ENCODE measurements around the gene ADAMTS12.

Gene ADAMTS12

DNA sequence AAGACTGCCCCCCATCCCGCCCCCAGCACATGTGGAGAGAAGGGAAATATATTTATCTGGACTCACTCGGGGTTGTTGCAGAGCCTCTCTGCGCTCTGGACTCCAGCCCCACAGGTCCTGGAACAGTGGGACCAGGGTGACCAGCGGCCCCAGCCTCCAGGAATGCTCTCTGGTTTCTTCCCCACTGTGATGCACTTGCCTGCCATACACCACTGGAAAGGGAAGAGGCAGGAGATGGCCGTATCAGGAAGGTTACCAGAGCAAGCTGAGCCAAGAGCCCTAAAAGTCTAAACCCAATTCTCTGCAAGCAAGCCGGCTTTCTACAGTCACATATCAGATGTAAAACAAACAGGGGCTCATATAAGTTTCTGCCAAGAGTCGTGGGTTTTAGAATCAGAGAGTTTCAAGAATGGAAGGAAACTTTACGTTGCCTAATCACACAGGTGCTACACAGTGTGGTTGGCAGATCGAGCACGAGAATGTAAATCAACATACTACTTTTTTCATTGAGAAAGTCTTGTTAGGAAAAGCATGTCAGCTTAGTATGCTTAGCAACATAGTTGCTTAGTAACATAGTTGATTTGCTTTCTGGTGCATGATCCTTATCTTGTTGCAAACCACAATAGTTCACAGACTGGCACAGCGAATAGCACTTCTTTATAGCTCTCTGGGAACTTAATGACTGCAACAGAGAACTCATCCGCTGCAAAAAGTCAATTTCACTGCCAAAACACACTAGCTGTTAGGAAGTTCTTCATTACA, 249.9 kb downstream of the ADAMTS12 start:
- no peak for DNase-seq

DNA sequence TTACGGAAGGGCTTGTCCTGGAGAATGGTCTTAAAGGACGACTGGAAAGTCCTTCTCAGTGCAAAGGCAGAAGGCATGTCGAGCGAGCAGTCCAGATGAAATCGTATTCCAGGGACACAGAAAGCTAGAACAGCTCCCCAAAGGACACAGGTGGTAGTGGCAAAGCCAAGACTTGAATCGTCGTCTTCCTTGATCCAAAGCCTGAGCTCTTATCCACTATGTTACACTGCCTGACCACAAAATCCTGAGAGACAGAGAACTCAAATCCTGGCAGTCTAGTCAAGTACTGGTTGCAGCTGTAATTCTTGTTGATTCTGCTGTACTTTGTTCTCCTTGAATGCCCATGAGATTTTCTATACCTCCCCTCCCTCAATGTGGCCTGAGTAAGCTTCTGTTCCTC, 252.3 kb downstream of the ADAMTS12 start:
- no peak for DNase-seq

DNA sequence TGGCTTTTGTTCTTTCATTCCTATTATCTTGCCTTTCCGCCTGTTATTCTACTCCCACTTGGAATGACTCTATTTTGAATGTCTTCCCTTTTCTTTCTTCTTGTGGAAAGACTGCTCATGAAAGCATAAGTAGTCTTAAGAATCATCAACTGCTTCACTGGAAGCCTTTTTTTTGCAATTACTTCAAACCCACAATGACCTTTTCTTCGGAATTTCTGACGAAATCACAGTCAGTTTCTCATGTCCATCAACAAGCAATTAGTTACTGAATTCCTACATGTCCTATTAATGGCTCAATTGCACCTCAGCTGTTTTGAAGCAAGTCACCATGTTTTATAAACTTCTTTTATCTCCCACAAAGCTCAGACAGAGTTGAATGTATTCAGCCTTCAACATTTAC, 254.8 kb downstream of the ADAMTS12 start:
- DNase-seq, result no peak

DNA sequence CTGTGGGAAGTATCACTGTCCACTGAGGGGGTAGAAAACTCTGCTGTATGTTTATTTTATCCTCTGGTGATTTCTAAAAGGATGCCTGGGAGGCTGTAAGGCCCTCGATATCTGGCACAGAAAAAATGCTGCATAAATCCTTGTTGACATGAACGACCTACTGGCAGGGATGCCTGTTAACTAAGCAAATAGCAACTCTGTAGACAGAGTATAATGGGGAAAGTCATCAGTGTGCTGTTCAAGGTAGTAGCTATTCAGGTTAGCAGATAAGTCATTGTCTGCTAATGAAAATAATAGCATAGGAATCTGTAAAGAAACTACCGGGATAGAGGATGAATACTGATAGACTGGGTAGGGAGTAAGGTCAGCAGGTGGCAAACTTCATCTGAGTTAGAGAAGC, 256.2 kb downstream of the ADAMTS12 start:
- DNase-seq, result no peak

DNA sequence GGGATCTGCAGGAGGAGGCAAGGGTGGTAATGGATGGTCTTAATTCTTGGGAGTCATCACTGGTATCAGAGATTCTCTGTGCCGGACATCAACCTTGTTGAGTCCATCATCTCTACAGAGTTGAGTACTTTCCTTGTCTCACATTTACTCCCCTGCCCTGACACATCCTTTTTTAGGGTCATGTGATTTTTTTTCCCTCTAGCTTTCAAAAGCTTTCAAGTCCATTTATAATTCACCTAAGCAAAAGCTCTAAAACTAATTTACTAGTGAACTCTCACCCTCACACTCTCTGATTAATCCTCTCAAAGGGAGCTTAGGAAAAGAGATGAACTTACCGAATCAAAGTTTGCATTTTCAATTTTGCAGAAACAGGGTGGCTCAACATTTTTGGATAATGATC, 258.1 kb downstream of the ADAMTS12 start:
- no peak for DNase-seq

DNA sequence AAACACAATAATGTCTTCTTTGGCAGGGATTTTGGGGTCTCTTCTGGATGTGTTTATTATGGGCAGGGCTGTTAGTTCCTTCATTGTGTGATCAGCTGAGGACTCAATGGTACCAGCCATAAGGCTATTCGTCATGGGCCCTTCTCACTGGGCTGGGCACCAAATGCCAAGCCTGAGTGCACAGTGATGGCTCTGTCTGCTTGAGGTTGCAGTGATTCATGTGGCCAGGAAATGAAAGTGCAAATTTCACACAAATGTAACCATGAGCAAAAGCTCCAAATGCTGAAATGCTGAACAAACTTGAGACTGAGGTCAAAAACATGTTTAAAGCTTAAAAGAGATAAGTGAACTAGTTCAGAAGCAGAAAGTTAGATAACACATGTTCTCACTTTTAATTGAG, 260.0 kb downstream of the ADAMTS12 start:
- no peak for DNase-seq

GRCh38 chr5:33631139-33631538, 260.7 kb downstream of the ADAMTS12 start:
- no peak for DNase-seq

- no peak for DNase-seq
These were observed 261.8 kb downstream of the ADAMTS12 start for GRCh38 chr5:33629999-33630398.

DNA sequence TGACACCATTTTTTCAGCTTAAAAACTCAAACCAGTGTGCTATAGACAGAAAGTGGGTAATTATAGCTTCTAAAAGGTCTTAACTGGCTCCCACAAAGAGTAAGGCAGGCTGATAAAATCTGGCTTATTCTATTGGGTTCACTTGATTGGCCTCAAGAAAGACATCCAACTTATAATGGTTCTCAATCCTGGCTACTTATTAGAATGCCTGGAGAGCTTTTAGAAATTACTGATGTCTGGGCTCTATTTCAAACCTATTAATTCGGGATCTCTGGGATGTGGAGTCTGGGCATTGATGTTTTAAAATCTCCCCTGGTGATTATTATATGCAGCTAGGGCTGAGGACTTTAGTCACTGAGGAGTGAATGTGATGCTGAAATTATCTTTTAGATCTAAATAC, 263.0 kb downstream of the ADAMTS12 start:
- DNase-seq, result no peak

DNA sequence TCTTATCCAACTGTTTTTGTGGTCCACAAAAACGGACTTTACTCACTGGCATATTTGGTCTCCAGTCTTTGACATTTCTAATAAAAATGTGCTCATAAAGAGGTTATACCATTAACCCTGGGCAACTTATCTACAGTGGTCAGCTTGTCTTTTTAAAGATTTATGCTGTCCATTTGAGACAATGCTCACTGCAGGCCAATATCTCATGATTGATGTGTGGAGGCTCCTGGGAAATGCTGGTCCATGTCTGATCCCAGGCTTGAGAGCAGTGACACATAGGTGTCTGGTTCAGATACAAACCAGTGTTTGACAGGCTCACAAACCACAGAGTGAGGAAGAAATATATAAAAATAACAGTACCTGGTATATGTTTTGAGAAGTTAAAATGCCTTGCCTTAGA, 270.3 kb downstream of the ADAMTS12 start:
- no peak for DNase-seq

- no peak for DNase-seq
These were observed 277.8 kb downstream of the ADAMTS12 start for GRCh38 chr5:33614039-33614438.

GRCh38 chr5:33612386-33612785, 279.4 kb downstream of the ADAMTS12 start:
- no peak for DNase-seq

- no peak for DNase-seq
These were observed 279.9 kb downstream of the ADAMTS12 start for GRCh38 chr5:33611877-33612276.

- no peak for DNase-seq
These were observed 283.3 kb downstream of the ADAMTS12 start for GRCh38 chr5:33608344-33609041.

DNA sequence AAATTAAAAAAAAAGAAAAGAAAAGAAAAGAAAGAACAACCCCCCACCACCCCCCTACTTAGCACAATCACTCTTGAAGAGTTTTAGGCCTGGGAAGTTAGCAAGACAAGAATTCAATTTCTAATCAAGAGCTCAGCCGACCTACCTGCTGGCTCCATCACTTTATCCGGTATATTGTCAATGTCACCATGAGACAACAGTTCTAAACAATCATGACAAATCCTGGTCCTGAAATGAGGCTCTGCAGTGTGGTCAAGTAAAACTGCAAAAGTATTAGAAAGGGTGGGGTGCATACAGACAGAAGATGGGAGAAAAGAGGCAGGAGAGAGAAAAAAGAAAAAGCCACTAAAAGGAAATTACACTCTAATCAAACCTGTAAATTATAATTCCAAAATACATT, 287.3 kb downstream of the ADAMTS12 start:
- no peak for DNase-seq

DNA sequence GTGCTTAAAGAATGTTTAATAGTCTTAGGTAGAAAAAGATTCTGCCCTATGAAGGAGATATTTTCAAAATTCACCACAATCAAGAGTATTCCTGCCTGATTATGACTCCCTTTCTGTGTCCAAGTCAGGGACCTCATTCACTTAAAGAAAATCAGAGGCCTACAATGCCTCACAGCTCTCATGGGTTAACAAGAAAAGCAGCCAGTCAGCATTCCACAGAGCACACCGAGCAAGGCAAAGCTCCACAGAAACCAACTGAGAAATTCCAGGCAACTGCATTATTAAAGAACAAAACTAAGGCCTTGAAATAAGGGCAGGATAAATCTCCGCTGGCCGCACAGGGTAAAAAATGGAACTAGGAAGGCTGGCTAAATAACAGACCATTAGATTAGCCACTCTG, 289.9 kb downstream of the ADAMTS12 start:
- no peak for DNase-seq

GRCh38 chr5:33595303-33595702, 296.5 kb downstream of the ADAMTS12 start:
- DNase-seq, result no peak

- DNase-seq, result no peak
These were observed 297.8 kb downstream of the ADAMTS12 start for GRCh38 chr5:33594006-33594405.

DNA sequence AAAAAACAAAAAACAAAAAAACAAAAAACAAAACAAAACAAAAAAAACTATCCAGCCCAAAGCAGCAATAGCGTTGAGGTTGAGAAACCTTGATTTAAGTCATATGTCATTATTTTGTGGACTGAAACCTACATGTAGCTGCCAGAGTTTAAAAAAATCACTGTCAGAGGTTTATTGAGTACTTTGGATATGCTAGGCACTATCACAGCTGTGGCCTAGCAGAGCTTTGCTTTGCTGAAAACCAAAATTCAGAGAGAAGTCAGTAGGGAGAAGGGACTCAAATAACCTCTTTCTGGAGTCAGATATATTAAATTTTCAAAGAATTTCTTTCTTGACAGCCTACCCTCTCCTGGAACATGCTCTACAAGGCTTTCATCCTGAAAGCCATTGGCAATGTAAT, 299.5 kb downstream of the ADAMTS12 start:
- no peak for DNase-seq

- no peak for DNase-seq
These were observed 303.0 kb downstream of the ADAMTS12 start for GRCh38 chr5:33588654-33589372.

DNA sequence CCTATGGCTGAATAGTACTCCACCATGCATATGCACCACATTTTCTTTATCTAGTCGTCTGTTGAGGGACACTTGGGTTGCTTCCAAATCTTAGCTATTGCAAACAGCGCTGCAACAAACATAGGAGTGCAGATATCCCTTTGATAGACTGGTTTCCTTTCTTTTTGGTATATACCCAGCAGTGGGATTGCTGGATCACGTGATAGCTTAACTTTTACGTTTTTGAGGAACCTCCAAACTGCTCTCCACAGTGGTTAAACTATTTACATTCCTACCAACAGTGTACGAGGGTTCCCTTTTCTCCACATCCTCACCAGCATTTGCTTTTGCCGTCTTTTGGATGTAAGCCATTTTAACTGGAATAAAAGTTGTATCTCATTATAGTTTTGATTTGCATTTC, 308.5 kb downstream of the ADAMTS12 start:
- DNase-seq, result no peak

DNA sequence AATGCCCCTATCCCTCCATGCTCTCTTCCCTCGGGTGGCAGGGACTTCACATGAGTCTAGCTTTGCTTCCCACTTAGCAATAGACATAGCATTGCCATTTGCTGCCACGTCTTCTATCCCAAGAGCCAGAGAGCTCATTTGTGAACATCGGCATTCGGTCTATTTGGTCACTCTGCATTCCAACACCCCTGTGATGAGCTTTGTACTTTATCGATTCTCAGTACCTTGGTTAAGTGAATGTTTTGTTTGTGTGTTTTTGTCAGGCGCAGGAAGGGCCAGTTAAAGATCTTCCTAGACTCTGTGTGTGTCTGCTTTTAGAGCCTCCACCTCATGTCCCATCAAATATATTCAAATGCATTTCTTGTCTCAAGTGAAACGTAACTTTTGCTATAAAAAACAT, 309.4 kb downstream of the ADAMTS12 start:
- DNase-seq, result no peak

DNA sequence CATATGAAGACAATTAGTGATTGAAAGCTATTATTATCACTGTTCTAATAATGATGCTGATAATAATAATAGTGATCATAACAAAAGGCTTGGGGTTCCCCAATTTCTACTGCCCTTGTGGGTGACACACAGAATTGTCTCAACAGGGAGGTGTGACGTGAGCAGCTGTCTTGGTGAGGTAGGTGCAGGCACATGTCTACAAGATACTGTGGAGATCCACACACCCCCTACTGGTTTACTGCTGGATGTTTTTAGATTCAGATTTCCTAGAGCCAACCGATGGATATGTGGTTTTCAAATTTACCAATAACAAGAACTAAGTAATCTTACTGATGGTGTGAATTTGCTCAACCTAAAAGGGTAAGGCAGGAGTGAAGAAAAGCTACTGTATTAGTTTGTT, 312.0 kb downstream of the ADAMTS12 start:
- DNase-seq, result no peak

DNA sequence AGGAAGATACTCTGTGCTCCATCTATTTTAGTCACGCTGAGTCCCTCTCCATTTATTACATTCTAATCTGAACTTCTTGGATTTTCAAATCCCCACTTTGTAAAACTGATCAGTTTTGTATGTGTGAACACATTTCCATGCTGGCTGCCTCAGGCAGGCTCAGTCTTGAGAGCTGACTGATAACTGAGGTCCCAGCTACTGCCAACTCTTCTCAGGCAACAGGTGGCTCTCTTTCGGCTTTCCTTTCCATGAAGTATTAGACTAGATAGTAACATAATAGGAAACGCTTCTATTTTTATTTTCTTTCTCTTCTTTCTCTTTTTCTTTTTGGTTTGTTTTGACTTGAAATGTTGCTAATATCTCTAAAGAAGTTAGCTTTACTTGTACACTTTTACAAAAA, 312.6 kb downstream of the ADAMTS12 start:
- DNase-seq, result no peak

All from SIG-M5 (cell line).